HG02852 (cell line): ENCODE measurements around the gene WHRN.
A peak's percentile ranks its signal among the peaks of the same experiment; 100 is the strongest.

Source experiments
- ATAC-seq: cut with Tn5 transposase; IDR thresholded peaks from one replicate; pipeline ENCODE4 v1.9.1; 2021; ENCODE audit warnings: mild to moderate bottlenecking, moderate library complexity; ENCODE audit not compliant: unreplicated experiment

Gene WHRN

GRCh38 chr9:114505187-114506081 lies at the start of gene WHRN:
WHRN (minus strand) TSS chr9:114505473; CDS start chr9:114504801, 672 bp downstream.
- ATAC-seq: peak; percentile 85

GRCh38 chr9:114553202-114553601 lies 47.9 kb upstream of the WHRN start:
- ATAC-seq: no peak

DNA sequence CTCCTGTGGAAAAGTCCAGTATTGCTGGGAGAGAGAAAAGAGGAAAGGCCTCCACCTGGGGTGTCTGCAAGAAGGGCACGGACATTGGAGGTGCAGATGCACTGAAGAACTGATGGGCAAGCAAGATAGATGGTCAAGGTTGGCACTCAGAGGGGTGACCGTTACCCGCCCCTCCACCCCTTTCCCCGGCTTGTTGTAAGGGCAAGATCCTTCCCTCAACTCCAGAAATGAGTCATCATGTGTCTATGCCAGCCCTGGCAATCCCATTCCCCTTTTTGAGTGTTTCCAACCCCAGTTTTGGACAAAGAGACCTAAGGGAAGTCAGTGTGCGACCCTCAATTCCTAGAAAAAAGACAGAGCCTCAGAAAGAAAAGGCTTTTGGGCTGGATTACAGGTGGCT lies 47.4 kb upstream of the WHRN start:
- no peak for ATAC-seq

GRCh38 chr9:114551750-114552685 lies 46.7 kb upstream of the WHRN start:
- no peak for ATAC-seq

DNA sequence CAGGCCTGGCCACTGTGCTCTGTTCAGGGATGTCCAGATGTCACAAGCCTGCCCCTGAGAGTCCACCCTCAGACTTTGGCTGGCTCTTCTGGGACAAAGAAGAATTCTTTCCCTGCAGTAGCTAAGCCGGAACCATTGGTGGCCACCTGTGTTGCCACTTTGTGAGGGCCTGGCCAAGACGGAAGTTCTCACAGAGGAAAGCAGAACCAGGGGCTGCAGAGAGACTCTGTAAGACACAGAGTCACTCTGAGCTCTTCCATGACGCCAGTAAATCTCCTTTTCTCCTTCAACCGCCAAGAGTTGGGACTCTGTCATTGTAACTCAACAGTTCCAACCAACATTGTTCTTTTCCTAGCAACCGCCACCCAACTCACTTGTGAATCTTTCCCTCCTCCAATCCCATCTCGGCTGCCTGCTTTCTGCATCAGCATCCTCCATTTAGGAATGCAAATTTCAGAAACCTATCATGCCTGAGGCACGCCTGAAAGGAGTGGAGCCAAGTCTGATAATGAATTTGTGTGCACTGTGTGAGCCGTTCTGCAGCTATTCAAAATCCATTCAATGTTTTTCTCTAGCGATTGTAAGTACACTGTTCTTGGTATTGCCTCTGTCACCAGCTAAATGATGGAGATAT lies 44.5 kb upstream of the WHRN start:
- ATAC-seq: no peak

DNA sequence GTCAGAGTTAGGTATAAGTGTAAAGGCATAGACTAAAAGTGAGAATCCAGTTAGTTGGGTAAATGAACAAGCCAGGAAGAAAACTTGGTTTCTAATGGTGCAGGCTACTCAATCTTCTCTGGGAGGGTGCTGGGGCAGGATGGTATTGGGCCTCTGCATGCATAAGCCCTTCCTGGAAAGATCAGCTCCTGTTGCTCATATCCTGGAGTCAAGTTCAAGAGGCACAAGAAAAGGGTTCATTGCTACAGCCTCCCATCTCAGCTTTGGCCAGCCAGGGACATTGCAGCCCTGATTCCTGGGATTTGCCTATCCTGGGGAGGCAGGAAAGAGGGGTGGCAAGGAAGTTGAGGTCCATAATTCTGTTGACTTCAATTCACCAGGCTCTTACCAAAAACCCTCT lies 41.6 kb upstream of the WHRN start:
- no peak for ATAC-seq

- no peak for ATAC-seq
Observed at GRCh38 chr9:114545055-114545454, 39.8 kb upstream of the WHRN start.

DNA sequence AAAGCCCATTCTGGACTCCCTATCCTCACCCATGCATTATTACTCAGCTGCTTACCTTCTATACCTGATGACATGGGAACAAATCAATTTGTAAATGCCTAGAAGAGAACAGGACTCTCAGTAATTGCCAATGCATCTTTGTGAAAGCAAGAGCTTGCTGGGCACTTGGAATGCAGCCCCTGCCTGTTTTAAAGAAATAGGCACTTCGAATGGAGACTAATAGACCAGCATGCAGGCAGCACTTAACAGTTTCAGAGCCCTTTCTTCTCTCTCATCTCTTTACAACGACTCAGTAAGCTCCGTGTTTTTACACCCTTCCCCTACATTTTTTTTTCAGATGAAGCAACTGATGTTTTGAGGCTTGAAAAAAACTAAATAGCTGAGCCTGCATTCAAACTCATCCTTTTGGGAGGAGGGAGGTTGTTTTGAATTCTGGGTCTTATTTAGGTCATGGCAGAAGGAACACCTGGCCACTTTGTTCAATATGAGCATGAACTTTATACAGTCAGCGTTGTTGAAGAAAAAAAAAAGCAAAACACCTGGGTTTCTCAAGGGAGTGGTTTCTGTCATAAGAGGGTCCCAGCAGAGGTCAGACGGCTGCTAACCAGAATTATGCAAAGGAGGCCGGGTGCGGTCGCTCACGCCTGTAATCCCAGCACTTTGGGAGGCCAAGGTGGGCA lies 34.6 kb upstream of the WHRN start:
- no peak for ATAC-seq

- no peak for ATAC-seq
Observed at GRCh38 chr9:114538241-114538640, 33.0 kb upstream of the WHRN start.

GRCh38 chr9:114532561-114533237 lies 27.4 kb upstream of the WHRN start:
- no peak for ATAC-seq

DNA sequence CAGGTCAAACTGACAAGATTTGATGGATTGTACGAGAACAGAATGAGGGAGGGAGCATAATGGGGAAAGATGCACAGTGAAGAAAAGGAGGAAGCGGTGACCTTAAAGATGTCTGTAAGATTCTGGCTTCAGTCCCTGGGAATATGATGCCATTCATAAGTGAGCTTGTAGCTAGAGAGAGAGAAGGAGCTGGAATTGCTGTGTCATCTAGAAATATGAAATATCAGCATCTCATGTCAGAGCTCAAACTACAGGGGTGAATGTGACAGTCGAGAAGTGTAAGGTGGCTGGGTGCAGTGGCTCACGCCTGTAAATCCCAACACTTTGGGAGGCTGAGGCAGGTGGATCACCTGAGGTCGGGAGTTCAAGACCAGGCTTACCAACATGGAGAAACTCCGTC lies 24.0 kb upstream of the WHRN start:
- no peak for ATAC-seq

DNA sequence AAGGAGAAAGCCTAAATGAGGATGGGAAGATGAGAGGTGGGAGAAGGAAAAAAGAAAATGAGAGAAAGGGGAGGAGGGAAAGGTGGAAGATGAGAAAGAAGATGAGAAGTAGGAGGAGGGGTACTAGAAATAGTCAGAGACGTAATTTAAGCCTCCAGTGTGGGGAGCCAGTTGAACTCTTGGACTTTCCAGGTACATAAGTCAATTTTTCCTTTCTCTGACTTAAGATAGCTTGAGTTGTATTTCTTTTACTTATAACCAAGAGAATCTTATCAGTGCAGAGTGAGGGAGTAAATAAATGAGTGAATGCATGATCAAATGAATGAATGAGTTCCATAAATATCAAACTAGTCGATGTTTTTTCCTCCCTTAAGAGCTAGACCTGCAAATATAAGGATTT lies 21.5 kb upstream of the WHRN start:
- no peak for ATAC-seq

GRCh38 chr9:114525513-114525912 lies 20.2 kb upstream of the WHRN start:
- no peak for ATAC-seq

GRCh38 chr9:114524247-114524681 lies 19.0 kb upstream of the WHRN start:
- no peak for ATAC-seq

DNA sequence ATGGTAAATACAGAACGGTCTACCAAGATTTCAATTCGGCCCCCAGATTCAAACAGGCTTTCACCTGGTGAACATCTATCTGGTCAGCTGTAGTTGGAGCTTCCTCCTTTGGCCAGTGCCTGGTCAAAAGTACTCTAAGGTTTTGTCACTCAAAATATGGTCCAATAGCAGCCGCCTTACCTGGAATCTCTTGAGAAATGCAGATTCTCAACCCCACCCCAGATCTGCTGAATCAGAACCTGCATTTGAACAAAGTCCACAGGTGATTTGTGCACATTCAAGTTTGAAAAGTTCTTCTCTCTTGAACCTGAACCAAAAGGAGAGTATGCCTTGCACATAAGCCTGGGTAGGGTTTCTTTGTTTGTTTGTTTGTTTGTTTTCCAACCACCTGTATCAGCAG lies 17.6 kb upstream of the WHRN start:
- no peak for ATAC-seq

GRCh38 chr9:114522286-114522685 lies 17.0 kb upstream of the WHRN start:
- ATAC-seq: no peak

- no peak for ATAC-seq
Observed at GRCh38 chr9:114521846-114522245, 16.6 kb upstream of the WHRN start.

- peak; percentile 60 for ATAC-seq
Observed at GRCh38 chr9:114518599-114519022, 13.3 kb upstream of the WHRN start.

GRCh38 chr9:114518120-114518519 lies 12.8 kb upstream of the WHRN start:
- no peak for ATAC-seq

DNA sequence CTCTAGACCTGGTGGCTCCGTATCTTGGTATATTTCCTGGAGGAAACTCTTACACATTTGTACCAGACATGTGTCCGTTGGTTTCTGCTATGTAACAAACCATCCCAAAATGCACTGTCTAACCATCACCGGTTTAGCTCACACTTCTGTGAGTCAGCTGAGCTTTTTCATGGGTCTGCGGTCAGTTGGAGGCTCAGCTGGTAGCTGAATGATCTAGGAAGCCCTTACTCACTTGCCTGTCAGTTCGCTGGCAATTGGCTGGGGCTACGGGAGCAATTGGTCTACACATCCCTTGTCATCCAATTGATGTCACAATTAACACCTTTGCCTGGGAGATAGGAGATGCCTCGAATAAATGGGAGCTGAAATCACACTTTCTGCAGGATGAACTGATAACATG lies 11.6 kb upstream of the WHRN start:
- ATAC-seq: no peak
